K562 (cell line): Measurements from ENCODE around the gene TOM1L1. TPM values are rescaled to one million over a fixed set of nuclear protein-coding genes. Genes with fewer than 3 reads are reported as not detected.

Source experiments
- CHD2 ChIP-seq: IDR thresholded peaks from 2 replicates; pipeline ENCODE4 v1.6.1; 2011; ENCODE audit warnings: low read depth, low read length
- CREB1 ChIP-seq, 2 experiments: sonication (generic) in 1 of 2; formaldehyde crosslinking in 1 of 2; IDR thresholded peaks; 2 replicates each; pipeline versions ENCODE4 v1.6.1 to v1.8.0; 2012 to 2022; ENCODE audit warnings: inconsistent platforms in 1 of 2, mild to moderate bottlenecking in 1 of 2, missing genetic modification reagents in 1 of 2, moderate library complexity in 1 of 2
- HDAC3 ChIP-seq: fragments of 450-650 bp; IDR thresholded peaks from 2 replicates; pipeline ENCODE4 v1.6.1; 2018; ENCODE audit warnings: borderline replicate concordance, mild to moderate bottlenecking, moderate library complexity; ENCODE audit not compliant: partially characterized antibody
- LARP7 ChIP-seq: fragments of 450-650 bp; IDR thresholded peaks from 2 replicates; pipeline ENCODE4 v1.6.1; 2016
- MCM3 ChIP-seq: fragments of 450-650 bp; IDR thresholded peaks from 2 replicates; pipeline ENCODE4 v1.6.1; 2016
- MCM7 ChIP-seq, 2 experiments: fragments of 450-650 bp; IDR thresholded peaks; 2 replicates each; pipeline ENCODE4 v1.6.1; 2016 to 2018
- MXI1 ChIP-seq: IDR thresholded peaks from 2 replicates; pipeline ENCODE4 v1.6.1; 2011; ENCODE audit warnings: low read depth, mild to moderate bottlenecking, improper control_type of control experiment, low read length
- NONO ChIP-seq, 2 experiments: fragments of 200-400 bp in 1 of 2; fragments of 450-650 bp in 1 of 2; formaldehyde crosslinking in 1 of 2; IDR thresholded peaks; 2 replicates each; pipeline ENCODE4 v1.6.1; 2017; ENCODE audit warnings: low read depth in 2 of 2, mild to moderate bottlenecking in 2 of 2, moderate library complexity in 2 of 2, low read length in 1 of 2
- PHF21A ChIP-seq: fragments of 450-650 bp; IDR thresholded peaks from 2 replicates; pipeline ENCODE4 v1.6.1; 2017; ENCODE audit warnings: low read depth, borderline replicate concordance
- PPARD ChIP-seq: fragments of 250-450 bp; sonication (Bioruptor Pico); IDR thresholded peaks from 2 replicates; pipeline ENCODE4 v1.8.0; 2022; ENCODE audit warnings: inconsistent platforms, mild to moderate bottlenecking, moderate library complexity
- RBM34 ChIP-seq: fragments of 200-400 bp; formaldehyde crosslinking; IDR thresholded peaks from 2 replicates; pipeline ENCODE4 v1.6.1; 2018; ENCODE audit warnings: low read length, borderline replicate concordance; ENCODE audit not compliant: insufficient read depth
- SNRNP70 ChIP-seq: fragments of 200-400 bp; formaldehyde crosslinking; optimal IDR thresholded peaks from 2 replicates; pipeline ENCODE3; 2017; ENCODE audit warnings: low read depth, low read length
- ZC3H4 ChIP-seq: sonication (generic); formaldehyde crosslinking; IDR thresholded peaks from 2 replicates; pipeline ENCODE4 v1.9.0; 2021; ENCODE audit warnings: missing genetic modification reagents, borderline replicate concordance
- ZNF133 ChIP-seq: fragments of 250-450 bp; sonication (Bioruptor Pico); IDR thresholded peaks from 2 replicates; pipeline ENCODE4 v1.4.0; 2020; ENCODE audit warnings: mild to moderate bottlenecking
- ZNF586 ChIP-seq: fragments of 450-650 bp; formaldehyde crosslinking; conservative IDR thresholded peaks from 2 replicates; pipeline ENCODE4 v1.4.0; 2020; ENCODE audit warnings: mild to moderate bottlenecking, moderate library complexity
- ZNF707 ChIP-seq: fragments of 250-450 bp; sonication (Bioruptor Pico); conservative IDR thresholded peaks from 2 replicates; pipeline ENCODE4 v1.8.0; 2022; ENCODE audit warnings: inconsistent platforms, mild to moderate bottlenecking, moderate library complexity
- polyA plus RNA-seq, 8 experiments: library from polyadenylated mRNA; depleted of rRNA in 4 of 8; stranded (reverse) in 5 of 8; unstranded in 3 of 8; fragments of >200 nt; fragmentation: Nextera tagmentation in 2 of 8; fragmentation: Illumina TruSeq in 1 of 8; extraction: Ambion mirVana in 2 of 8; extraction: Trizol in 1 of 8; gene quantifications; 2 replicates each; pipeline versions ENCODE4 v1.2.1 to v1.2.3, GENCODE V29; 2011 to 2014; ENCODE audit warnings: inconsistent platforms in 1 of 8, missing spikeins in 1 of 8
- total RNA-seq, 7 experiments: library from RNA; depleted of rRNA in 6 of 7; stranded (reverse); fragments of >200 nt in 6 of 7; fragmentation: Illumina TruSeq in 2 of 7; extraction: Trizol in 2 of 7; gene quantifications; 2 replicates each; pipeline versions ENCODE4 v1.2.1 to v1.2.3, GENCODE V29; 2011 to 2021; ENCODE audit warnings: low replicate concordance in 1 of 7
- TF ChIP-seq, protein P1 (sequence below), 2 experiments: IDR thresholded peaks; 2 replicates each; pipeline ENCODE4 v1.6.1; 2011; ENCODE audit warnings: borderline replicate concordance in 1 of 2, control low read depth in 1 of 2, low read depth in 1 of 2, low read length in 1 of 2, mild to moderate bottlenecking in 1 of 2, mixed read lengths in 1 of 2, moderate library complexity in 1 of 2; ENCODE audit not compliant: insufficient read depth in 1 of 2, insufficient read length in 1 of 2, poor library complexity in 1 of 2, severe bottlenecking in 1 of 2; ENCODE audit errors: extremely low read depth in 1 of 2
- TF ChIP-seq, protein P2 (sequence below): fragments of 250-450 bp; sonication (Bioruptor Pico); IDR thresholded peaks from 2 replicates; pipeline ENCODE4 v1.5.0; 2020; ENCODE audit warnings: mild to moderate bottlenecking, borderline replicate concordance
- TF ChIP-seq, protein P3 (sequence below): sonication (generic); formaldehyde crosslinking; IDR thresholded peaks from 2 replicates; pipeline ENCODE4 v1.8.0; 2022; ENCODE audit warnings: mild to moderate bottlenecking, missing genetic modification reagents
- TF ChIP-seq, protein P4 (sequence below): sonication (generic); formaldehyde crosslinking; IDR thresholded peaks from 2 replicates; pipeline ENCODE4 v1.8.1; 2023; ENCODE audit warnings: mild to moderate bottlenecking, missing genetic modification reagents

TOM1L1 gene
- total and polyA plus RNA-seq, 9 of the 15 experiments (the other 6 are each of a cell fraction or from before 2014, with no cell fraction given), result 21.3 to 74.3 (median 31.0) TPM

DNA sequence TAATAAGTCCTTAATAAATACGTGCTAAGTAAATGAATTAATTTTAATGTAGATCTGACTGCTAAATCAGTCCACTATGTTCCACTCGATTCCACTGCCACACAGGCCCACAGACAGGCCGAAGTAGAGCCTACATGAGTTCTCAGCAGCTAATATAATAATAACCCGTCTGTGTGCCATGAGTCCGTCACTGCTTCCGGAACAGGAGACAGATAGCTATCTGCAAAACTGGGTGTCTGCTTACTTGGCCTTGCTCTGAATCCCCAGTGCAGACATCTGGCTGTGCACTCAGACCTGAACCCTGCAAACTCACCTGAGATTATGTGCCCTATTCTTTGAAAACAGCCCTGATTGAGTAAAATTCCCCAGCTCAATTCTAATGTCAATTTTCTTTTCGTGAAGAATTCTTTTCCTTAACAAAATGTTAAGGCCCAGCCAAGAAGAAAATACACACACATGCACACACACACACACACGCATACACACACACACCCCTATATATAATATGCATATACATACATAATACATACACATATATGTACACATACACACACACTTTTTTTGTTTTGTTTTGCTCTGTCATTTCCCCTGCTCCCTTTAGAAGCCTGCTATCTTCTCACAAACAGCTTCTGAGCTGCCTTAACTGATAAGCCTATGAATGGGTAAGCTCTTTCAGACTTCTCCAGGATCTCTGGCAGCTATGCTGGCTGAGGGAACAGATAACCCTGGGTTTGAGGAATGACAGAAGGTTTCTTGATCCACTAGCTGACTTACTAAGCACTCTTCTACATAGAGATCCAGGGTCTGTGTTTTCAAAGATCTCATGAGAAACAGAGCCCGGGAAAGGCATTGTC is 39.8 kb upstream of the TOM1L1 start (continued):
- TF ChIP-seq, protein P1, sequence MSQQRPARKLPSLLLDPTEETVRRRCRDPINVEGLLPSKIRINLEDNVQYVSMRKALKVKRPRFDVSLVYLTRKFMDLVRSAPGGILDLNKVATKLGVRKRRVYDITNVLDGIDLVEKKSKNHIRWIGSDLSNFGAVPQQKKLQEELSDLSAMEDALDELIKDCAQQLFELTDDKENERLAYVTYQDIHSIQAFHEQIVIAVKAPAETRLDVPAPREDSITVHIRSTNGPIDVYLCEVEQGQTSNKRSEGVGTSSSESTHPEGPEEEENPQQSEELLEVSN (IDR thresholded peaks at IDR 0.05; ENCODE audit: borderline replicate concordance in 1 of 2, extremely low read depth in 1 of 2, insufficient read depth in 1 of 2, insufficient read length in 1 of 2, low read depth in 1 of 2, low read length in 1 of 2, poor library complexity in 1 of 2, severe bottlenecking in 1 of 2), result no peak
- TF ChIP-seq CHD2 (no peak), PHF21A (no peak), CREB1 (IDR thresholded peaks at IDR 0.05) (peak; percentile 64), CREB1 (CRISPR knock-in tag; IDR thresholded peaks at IDR 0.05) (no peak), RBM34 (no peak), ZNF586 (no peak), MXI1 (no peak), MCM3 (no peak), ZNF707 (CRISPR knock-in tag) (no peak), MCM7 (IDR thresholded peaks at IDR 0.05) (no peak), NONO (IDR thresholded peaks at IDR 0.05; ENCODE audit: low read depth in 2 of 2, low read length in 1 of 2) (peak in 1 of 2 experiments; percentile 52; a peak in 1 of 4 replicates), PPARD (CRISPR knock-in tag) (no peak), HDAC3 (peak; percentile 90), ZNF133 (CRISPR knock-in tag) (no peak), SNRNP70 (no peak), ZC3H4 (CRISPR knock-in tag) (no peak), LARP7 (no peak)
- TF ChIP-seq, protein P2, sequence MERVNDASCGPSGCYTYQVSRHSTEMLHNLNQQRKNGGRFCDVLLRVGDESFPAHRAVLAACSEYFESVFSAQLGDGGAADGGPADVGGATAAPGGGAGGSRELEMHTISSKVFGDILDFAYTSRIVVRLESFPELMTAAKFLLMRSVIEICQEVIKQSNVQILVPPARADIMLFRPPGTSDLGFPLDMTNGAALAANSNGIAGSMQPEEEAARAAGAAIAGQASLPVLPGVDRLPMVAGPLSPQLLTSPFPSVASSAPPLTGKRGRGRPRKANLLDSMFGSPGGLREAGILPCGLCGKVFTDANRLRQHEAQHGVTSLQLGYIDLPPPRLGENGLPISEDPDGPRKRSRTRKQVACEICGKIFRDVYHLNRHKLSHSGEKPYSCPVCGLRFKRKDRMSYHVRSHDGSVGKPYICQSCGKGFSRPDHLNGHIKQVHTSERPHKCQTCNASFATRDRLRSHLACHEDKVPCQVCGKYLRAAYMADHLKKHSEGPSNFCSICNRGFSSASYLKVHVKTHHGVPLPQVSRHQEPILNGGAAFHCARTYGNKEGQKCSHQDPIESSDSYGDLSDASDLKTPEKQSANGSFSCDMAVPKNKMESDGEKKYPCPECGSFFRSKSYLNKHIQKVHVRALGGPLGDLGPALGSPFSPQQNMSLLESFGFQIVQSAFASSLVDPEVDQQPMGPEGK (CRISPR knock-in tag), result no peak
- TF ChIP-seq, protein P3, sequence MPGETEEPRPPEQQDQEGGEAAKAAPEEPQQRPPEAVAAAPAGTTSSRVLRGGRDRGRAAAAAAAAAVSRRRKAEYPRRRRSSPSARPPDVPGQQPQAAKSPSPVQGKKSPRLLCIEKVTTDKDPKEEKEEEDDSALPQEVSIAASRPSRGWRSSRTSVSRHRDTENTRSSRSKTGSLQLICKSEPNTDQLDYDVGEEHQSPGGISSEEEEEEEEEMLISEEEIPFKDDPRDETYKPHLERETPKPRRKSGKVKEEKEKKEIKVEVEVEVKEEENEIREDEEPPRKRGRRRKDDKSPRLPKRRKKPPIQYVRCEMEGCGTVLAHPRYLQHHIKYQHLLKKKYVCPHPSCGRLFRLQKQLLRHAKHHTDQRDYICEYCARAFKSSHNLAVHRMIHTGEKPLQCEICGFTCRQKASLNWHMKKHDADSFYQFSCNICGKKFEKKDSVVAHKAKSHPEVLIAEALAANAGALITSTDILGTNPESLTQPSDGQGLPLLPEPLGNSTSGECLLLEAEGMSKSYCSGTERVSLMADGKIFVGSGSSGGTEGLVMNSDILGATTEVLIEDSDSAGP (CRISPR knock-in tag), result no peak
- TF ChIP-seq, protein P4, sequence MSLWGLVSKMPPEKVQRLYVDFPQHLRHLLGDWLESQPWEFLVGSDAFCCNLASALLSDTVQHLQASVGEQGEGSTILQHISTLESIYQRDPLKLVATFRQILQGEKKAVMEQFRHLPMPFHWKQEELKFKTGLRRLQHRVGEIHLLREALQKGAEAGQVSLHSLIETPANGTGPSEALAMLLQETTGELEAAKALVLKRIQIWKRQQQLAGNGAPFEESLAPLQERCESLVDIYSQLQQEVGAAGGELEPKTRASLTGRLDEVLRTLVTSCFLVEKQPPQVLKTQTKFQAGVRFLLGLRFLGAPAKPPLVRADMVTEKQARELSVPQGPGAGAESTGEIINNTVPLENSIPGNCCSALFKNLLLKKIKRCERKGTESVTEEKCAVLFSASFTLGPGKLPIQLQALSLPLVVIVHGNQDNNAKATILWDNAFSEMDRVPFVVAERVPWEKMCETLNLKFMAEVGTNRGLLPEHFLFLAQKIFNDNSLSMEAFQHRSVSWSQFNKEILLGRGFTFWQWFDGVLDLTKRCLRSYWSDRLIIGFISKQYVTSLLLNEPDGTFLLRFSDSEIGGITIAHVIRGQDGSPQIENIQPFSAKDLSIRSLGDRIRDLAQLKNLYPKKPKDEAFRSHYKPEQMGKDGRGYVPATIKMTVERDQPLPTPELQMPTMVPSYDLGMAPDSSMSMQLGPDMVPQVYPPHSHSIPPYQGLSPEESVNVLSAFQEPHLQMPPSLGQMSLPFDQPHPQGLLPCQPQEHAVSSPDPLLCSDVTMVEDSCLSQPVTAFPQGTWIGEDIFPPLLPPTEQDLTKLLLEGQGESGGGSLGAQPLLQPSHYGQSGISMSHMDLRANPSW (CRISPR knock-in tag), result no peak
